Smooth muscle cell (in vitro differentiated cells): ENCODE results near the gene AVEN. TPM values are rescaled to one million over a fixed set of nuclear protein-coding genes. Genes with fewer than 3 reads are reported as not detected.

Experiments
- DNase-seq: peaks from one replicate; lab custom pipeline; 2025; ENCODE audit not compliant: unreplicated experiment; lab: John Stamatoyannopoulos, UW
- H2AFZ ChIP-seq: fragments of 200-600 bp; sonication (generic); 2 replicates; pipeline ENCODE4 v1.6.0; 2016; ENCODE audit warnings: antibody characterized with exemption, low read depth, mild to moderate bottlenecking
- H3F3A ChIP-seq: fragments of 200-600 bp; sonication (generic); 2 replicates; pipeline ENCODE4 v1.6.0; 2017; ENCODE audit warnings: antibody characterized with exemption, low read depth
- H3K27ac ChIP-seq: fragments of 200-600 bp; sonication (generic); 2 replicates; pipeline ENCODE4 v1.5.1; 2016; ENCODE audit warnings: low read depth, mild to moderate bottlenecking
- H3K27me3 ChIP-seq: fragments of 200-600 bp; sonication (generic); 2 replicates; pipeline ENCODE4 v1.6.1; 2016; ENCODE audit warnings: low read depth, mild to moderate bottlenecking
- H3K36me3 ChIP-seq: fragments of 200-600 bp; sonication (generic); 2 replicates; pipeline ENCODE4 v1.5.1; 2016; ENCODE audit warnings: low read depth
- H3K4me1 ChIP-seq: fragments of 200-600 bp; sonication (generic); 2 replicates; pipeline ENCODE4 v1.5.1; 2016; ENCODE audit warnings: low read depth
- H3K4me2 ChIP-seq: fragments of 200-600 bp; sonication (generic); 2 replicates; pipeline ENCODE4 v1.6.0; 2016; ENCODE audit warnings: mild to moderate bottlenecking
- H3K4me3 ChIP-seq: fragments of 200-600 bp; sonication (generic); 2 replicates; pipeline ENCODE4 v1.5.1; 2016; ENCODE audit warnings: mild to moderate bottlenecking
- H3K79me2 ChIP-seq: fragments of 200-600 bp; sonication (generic); 2 replicates; pipeline ENCODE4 v1.6.0; 2016; ENCODE audit warnings: low read depth, mild to moderate bottlenecking
- H3K9ac ChIP-seq: fragments of 200-600 bp; sonication (generic); 2 replicates; pipeline ENCODE4 v1.6.0; 2016; ENCODE audit warnings: low read depth
- H3K9me3 ChIP-seq: fragments of 200-600 bp; sonication (generic); replicated peaks from 2 replicates; pipeline ENCODE4 v1.5.1; 2016; ENCODE audit warnings: low read depth
- H4K20me1 ChIP-seq: fragments of 200-600 bp; sonication (generic); 2 replicates; pipeline ENCODE4 v1.6.0; 2016; ENCODE audit warnings: low read depth
- CTCF ChIP-seq: fragments of 200-600 bp; sonication (generic); IDR thresholded peaks from 2 replicates; pipeline ENCODE4 v1.5.1; 2017; ENCODE audit warnings: borderline replicate concordance, mild to moderate bottlenecking, antibody characterized with exemption; ENCODE audit not compliant: insufficient read depth, poor library complexity, severe bottlenecking
- WGBS: methylation state at CpG from one replicate; pipeline ENCODE4 v1.1.7; 2016; ENCODE audit warnings: low lambda C conversion rate; 5-methylcytosine and 5-hydroxymethylcytosine counted together
- polyA plus RNA-seq: library from polyadenylated mRNA; unstranded; fragments of >200 nt; fragmentation: Nextera tagmentation; extraction: Ambion mirVana; gene quantifications from 2 replicates; pipeline ENCODE4 v1.2.1, GENCODE V29; 2016
- total RNA-seq: library from RNA; depleted of rRNA; stranded (reverse); fragments of >200 nt; gene quantifications from 2 replicates; pipeline ENCODE4 v1.2.3, GENCODE V29; 2014

Gene AVEN
- total and polyA plus RNA-seq, 2 experiments from 2014 or later, result 10.6 to 15.7 TPM

- no peaks in the 10 kb centered on the region for H3K79me2 ChIP-seq
- H3K4me1 ChIP-seq, result no peaks in the 10 kb centered on the region
- H3F3A ChIP-seq, result no peaks in the 10 kb centered on the region
- no peak overlapping the region for H3K9ac ChIP-seq
- 84% methylated on average over 8 of the region's 8 CpGs for WGBS
- H4K20me1 ChIP-seq, result no peaks in the 10 kb centered on the region
- no peaks in the 10 kb centered on the region for H3K36me3 ChIP-seq
- no peaks in the 10 kb centered on the region for H3K27me3 ChIP-seq
- DNase-seq, result no peak
- H2AFZ ChIP-seq, result no peak overlapping the region
- H3K4me2 ChIP-seq, result no peak overlapping the region
- H3K9me3 ChIP-seq, result no peaks in the 10 kb centered on the region
- no peak overlapping the region for H3K4me3 ChIP-seq
- no peak overlapping the region for H3K27ac ChIP-seq
- TF ChIP-seq CTCF, result no peak
These were observed 26.9 kb upstream of the AVEN start for GRCh38 chr15:34065941-34066340.

- H3K79me2 ChIP-seq, result no peaks in the 10 kb centered on the region
- H2AFZ ChIP-seq, result no peak overlapping the region
- H3K27me3 ChIP-seq, result no peaks in the 10 kb centered on the region
- no peak overlapping the region for H3K4me2 ChIP-seq
- DNase-seq, result no peak
- no peak overlapping the region for H3K4me3 ChIP-seq
- WGBS, result 91% methylated on average over 3 of the region's 3 CpGs
- H3K36me3 ChIP-seq, result no peaks in the 10 kb centered on the region
- no peaks in the 10 kb centered on the region for H4K20me1 ChIP-seq
- H3K9me3 ChIP-seq, result no peaks in the 10 kb centered on the region
- H3K4me1 ChIP-seq, result no peaks in the 10 kb centered on the region
- TF ChIP-seq CTCF, result no peak
- no peak overlapping the region for H3K27ac ChIP-seq
- no peak overlapping the region for H3K9ac ChIP-seq
- no peaks in the 10 kb centered on the region for H3F3A ChIP-seq
These were observed 26.3 kb upstream of the AVEN start for GRCh38 chr15:34065261-34065660.

GRCh38 chr15:34064438-34064837 is 25.4 kb upstream of the AVEN start:
- no peak overlapping the region for H3K27ac ChIP-seq
- no peaks in the 10 kb centered on the region for H3K79me2 ChIP-seq
- no peaks in the 10 kb centered on the region for H4K20me1 ChIP-seq
- no peaks in the 10 kb centered on the region for H3K36me3 ChIP-seq
- 0% methylated on average over 1 of the region's 1 CpG for WGBS
- no peak overlapping the region for H2AFZ ChIP-seq
- no peak for TF ChIP-seq CTCF
- no peaks in the 10 kb centered on the region for H3F3A ChIP-seq
- no peak overlapping the region for H3K4me3 ChIP-seq
- no peaks in the 10 kb centered on the region for H3K4me1 ChIP-seq
- no peak overlapping the region for H3K4me2 ChIP-seq
- DNase-seq, result no peak
- H3K27me3 ChIP-seq, result no peaks in the 10 kb centered on the region
- H3K9ac ChIP-seq, result no peak overlapping the region
- no peaks in the 10 kb centered on the region for H3K9me3 ChIP-seq

- H3K9me3 ChIP-seq, result no peaks in the 10 kb centered on the region
- no peak for TF ChIP-seq CTCF
- no peaks in the 10 kb centered on the region for H3K36me3 ChIP-seq
- 93% methylated on average over 3 of the region's 3 CpGs for WGBS
- H3K4me1 ChIP-seq, result no peaks in the 10 kb centered on the region
- H3K27me3 ChIP-seq, result no peaks in the 10 kb centered on the region
- DNase-seq, result no peak
- peaks cover 6% of the 10 kb centered on the region for H3F3A ChIP-seq
- no peak overlapping the region for H3K27ac ChIP-seq
- no peak overlapping the region for H3K4me3 ChIP-seq
- H2AFZ ChIP-seq, result no peak overlapping the region
- H3K4me2 ChIP-seq, result no peak overlapping the region
- no peak overlapping the region for H3K9ac ChIP-seq
- no peaks in the 10 kb centered on the region for H4K20me1 ChIP-seq
- H3K79me2 ChIP-seq, result no peaks in the 10 kb centered on the region
These were observed 20.9 kb upstream of the AVEN start for GRCh38 chr15:34059946-34060345.
